GM12864 (cell line): Measurements from ENCODE around the gene CDCA8.
A peak's percentile ranks its signal among the peaks of the same experiment; 100 is the strongest.

Source experiments
- DNase-seq: peaks from one replicate; pipeline ENCODE4 v3.0.0-alpha.2; 2011; ENCODE audit warnings: low read depth
- H3K4me3 ChIP-seq: 2 replicates; pipeline ENCODE4 v1.5.1; 2011; ENCODE audit warnings: mild to moderate bottlenecking, low read depth, low read length, control low read depth
- CTCF ChIP-seq: IDR thresholded peaks from 2 replicates; pipeline ENCODE4 v1.5.1; 2011; ENCODE audit warnings: low read depth, mild to moderate bottlenecking, moderate library complexity, low read length, control low read depth, inconsistent platforms; ENCODE audit errors: missing control alignments

The CDCA8 gene

DNA sequence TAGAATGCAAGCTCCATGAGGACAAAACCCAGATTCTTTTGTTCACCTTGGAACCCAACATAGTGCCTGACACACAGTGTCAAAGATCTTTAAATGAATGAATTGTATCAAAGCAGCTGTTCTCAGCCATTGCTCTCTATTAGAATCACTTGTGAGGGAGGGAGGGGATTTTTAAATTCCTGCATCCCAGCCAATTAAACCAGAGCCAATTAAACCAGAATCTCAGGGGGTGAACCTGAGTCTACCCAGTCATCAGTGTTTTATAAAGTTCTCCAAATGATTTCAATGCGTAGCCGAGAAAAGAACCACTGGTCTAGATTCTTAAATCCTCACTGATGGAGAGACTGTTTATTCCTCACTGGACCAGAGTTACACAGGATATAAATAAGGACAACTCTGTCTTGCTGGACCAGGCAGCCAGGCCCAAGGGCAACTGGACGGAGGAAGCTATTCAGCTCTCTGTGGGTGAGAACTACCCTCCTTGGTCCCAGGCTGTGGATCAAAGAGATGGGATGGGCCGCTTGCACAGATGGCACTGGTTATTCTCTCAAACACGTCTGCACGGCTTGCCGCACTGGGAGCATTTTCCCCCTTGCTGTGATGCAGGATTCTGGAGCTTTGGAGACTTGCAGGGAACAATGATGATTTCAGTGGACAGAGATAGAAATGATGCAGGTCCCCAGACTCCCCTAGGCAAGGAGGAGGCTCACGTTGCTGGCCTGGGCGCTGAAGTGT, 20.0 kb upstream of the CDCA8 start:
- no peak for TF ChIP-seq CTCF

GRCh38 chr1:37673920-37674319, 18.4 kb upstream of the CDCA8 start:
- no peak for TF ChIP-seq CTCF
- no peak for DNase-seq
- H3K4me3 ChIP-seq: no peak overlapping the region

More for the DNA sequence above, 20.0 kb upstream of the CDCA8 start:
- H3K4me3 ChIP-seq: no peak overlapping the region
- DNase-seq: no peak

- peak overlapping the region; percentile 10; the same call in 1 of the 2 replicates for H3K4me3 ChIP-seq
- peak; percentile 61 for DNase-seq
- TF ChIP-seq CTCF: no peak
Measured at GRCh38 chr1:37676281-37677142, 15.8 kb upstream of the CDCA8 start.

DNA sequence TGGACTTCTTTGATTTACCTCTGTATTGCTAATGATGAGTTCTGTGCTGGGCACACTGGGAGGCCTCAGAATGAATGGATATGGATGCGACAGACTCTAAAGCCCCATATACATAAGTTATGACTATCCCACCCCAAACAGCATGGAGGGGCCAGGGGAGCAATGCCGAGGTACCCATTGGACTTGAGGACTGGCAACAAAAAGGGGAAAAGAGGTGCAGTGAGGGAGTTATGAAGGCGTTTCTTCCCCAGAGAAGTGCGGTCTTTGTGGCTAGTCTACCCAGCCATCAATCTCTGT, 15.2 kb upstream of the CDCA8 start:
- no peak for DNase-seq
- no peak for TF ChIP-seq CTCF
- no peak overlapping the region for H3K4me3 ChIP-seq

DNA sequence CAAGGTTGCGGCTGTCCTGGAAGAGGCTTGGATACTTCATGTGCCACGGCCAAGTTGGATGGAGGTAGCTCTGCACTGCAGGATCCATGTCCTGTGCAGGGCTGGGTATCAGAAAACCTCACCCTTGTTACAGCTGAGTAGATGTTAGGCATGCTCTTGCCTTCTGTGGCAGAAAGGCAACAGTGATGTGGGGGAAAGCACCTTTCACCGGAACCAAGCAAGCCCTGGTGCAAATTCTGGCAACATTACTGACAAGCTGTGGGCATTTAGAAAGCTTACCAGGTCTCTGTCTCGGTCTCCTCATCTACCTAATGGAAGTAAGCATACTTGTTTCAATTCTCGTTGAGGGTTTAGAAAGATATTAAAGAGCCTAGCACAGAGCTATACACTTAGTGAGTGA, 14.5 kb upstream of the CDCA8 start:
- DNase-seq: no peak
- H3K4me3 ChIP-seq: no peak overlapping the region
- no peak for TF ChIP-seq CTCF

DNA sequence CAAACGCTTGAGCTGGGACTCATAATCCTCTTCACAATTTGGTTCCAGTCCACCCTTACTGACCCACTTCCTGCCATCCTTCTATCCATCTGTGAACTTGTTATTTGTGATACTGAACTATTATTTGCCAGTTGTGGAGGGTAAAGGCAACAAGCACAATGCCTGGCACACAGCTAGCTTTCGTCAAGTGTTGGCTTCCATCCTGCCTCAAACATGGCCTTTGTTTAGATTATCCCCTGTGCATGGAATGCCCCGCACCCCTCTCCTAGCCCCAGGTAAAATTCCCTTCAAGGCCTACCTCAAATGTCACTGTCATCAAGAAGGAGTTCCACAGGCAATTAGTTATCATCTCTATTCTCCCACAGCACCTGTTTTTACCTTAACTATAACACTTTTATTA, 11.4 kb upstream of the CDCA8 start:
- DNase-seq: no peak
- no peak for TF ChIP-seq CTCF
- H3K4me3 ChIP-seq: no peak overlapping the region
